Keratinocyte (primary cell): Measurements from ENCODE around the gene ASS1.
"Not testable (repeated sequence)": the region's sequence is repeated elsewhere in the genome, so short reads cannot be mapped to it uniquely, and the experiment has no call there.

Experiments
- CTCF ChIP-seq, 3 experiments: IDR thresholded peaks in 1 of 3; conservative IDR thresholded peaks in 1 of 3; optimal IDR thresholded peaks in 1 of 3; 2 replicates in 2 of 3; 3 replicates in 1 of 3; pipeline versions ENCODE3 to v1.5.1; 2011; ENCODE audit warnings: low read length in 3 of 3, mild to moderate bottlenecking in 3 of 3, moderate library complexity in 2 of 3, control low read depth in 1 of 3, inconsistent platforms in 1 of 3; ENCODE audit not compliant: insufficient read depth in 2 of 3; ENCODE audit errors: extremely low read depth in 1 of 3
- EZH2 ChIP-seq: IDR thresholded peaks from one replicate; pipeline ENCODE4 v1.6.1; 2012; ENCODE audit warnings: inconsistent platforms, mild to moderate bottlenecking, low read length, moderate library complexity

- TF ChIP-seq EZH2; CTCF (optimal IDR thresholded peaks at IDR 0.05 in 1 of 3, IDR thresholded peaks at IDR 0.05 in 1 of 3, conservative IDR thresholded peaks at IDR 0.05 in 1 of 3; ENCODE audit: extremely low read depth in 1 of 3, insufficient read depth in 2 of 3, low read length in 3 of 3): not testable (repeated sequence)
Observed at GRCh38 chr9:130434656-130435055, 10.1 kb upstream of the ASS1 start.
